Measurements from ENCODE around the gene ZFR2. TPM values are rescaled to one million over a fixed set of nuclear protein-coding genes. Genes with fewer than 3 reads are reported as not detected.

ZFR2 gene
- total and polyA plus RNA-seq, 2 experiments from 2014 or later, result not detected

DNA sequence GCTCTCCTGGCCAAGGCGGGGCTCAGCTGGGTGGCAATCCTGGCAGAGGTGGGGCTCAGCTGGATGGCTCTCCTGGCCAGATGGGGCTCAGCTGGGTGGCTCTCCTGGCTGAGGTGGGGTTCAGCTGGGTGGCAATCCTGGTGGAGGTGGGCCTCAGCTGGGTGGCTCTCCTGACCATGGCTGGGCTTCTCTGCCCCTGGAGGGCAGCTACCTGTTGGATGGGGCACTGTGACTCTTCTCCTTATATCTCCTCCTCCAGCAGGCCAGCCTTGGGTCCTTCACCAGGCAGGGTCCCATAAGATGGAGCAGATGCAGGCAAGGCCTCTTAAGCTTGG, 16.7 kb downstream of the ZFR2 start:
- TF ChIP-seq EZH2phosphoT487 (IDR thresholded peaks at IDR 0.05; ENCODE audit: insufficient read depth, low read depth) (no peak), EZH2 (IDR thresholded peaks at IDR 0.05; ENCODE audit: insufficient read depth, poor library complexity, severe bottlenecking) (no peak)
- Histone ChIP-seq H3K4me3 (no peak overlapping the region), H3K27ac (no peak overlapping the region), H3F3A (ENCODE audit: insufficient read depth) (no peaks in the 10 kb centered on the region), H3K9me2 (ENCODE audit: insufficient read depth) (no peaks in the 10 kb centered on the region), H3K9me3 (ENCODE audit: low read depth) (no peaks in the 10 kb centered on the region), H4K20me1 (ENCODE audit: insufficient read depth) (no peaks in the 10 kb centered on the region), H3K27me3 (replicated peaks; ENCODE audit: insufficient read depth) (0 out of 2 replicates have a peak, but pooled peaks cover 7% of the 10 kb centered on the region), H2AFZ (no peak overlapping the region), H3K79me2 (ENCODE audit: insufficient read depth) (no peaks in the 10 kb centered on the region), H3K4me1 (ENCODE audit: insufficient read depth) (no peaks in the 10 kb centered on the region), H3K36me3 (ENCODE audit: low read depth) (no peaks in the 10 kb centered on the region), H3K4me2 (ENCODE audit: unreplicated experiment) (no peak overlapping the region), H3K9ac (no peak overlapping the region)
- WGBS, 2 experiments (ENCODE audit: low coverage in 1 of 2, low lambda C conversion rate in 2 of 2, missing lambda C conversion rate in 2 of 2), result 89% methylated on average over 1 of the region's 1 CpG; no CpG with 5 or more reads in 1 of the 2 experiments
- in situ Hi-C loops (cut with MboI), result no loop called here
- DNase-seq, result no peak

DNA sequence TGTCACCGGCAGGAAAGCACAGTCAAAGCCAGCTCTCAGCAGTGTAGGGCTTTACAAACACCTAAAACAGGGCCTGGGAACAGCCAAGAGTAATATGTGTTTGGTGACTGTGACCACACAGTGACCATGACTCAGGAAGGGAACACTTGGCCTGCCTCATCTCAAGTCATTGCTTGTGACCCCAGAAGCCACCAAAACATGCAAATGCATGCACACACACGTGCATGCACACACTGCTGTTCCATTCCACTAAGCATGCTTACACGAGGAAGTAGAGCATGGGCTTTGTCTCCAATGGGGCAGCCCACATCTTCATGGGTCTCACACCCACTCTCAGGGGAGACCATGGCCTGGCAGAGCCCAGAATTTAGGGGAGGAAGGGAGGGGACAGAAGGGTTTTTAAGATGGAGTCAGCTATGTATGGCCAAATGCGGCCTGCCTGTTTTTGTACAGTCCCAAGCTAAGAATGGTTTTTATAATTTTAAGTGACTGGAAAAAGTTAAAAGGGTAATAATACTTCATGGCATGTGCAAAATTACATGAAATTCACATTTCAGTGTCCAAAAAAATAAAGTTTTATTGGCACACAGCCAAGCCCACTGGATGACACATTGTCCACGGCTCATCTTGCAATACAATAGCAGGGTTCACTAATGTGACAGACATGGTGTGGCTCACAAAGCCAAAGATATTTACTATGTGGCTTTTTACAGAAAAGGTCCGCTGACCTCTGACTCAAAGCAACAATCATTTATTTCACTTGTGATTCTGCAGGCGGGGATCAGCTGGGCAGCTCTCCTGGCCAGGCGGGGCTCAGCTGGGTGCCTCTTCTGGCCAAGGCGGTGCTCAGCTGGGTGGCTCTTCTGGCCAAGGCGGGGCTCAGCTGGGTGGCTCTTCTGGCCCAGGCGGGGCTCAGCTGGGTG, 17.3 kb downstream of the ZFR2 start:
- no peaks in the 10 kb centered on the region for H3K9me2 ChIP-seq (ENCODE audit: insufficient read depth)
- no peaks in the 10 kb centered on the region for H3K9me3 ChIP-seq (ENCODE audit: low read depth)
- TF ChIP-seq EZH2 (IDR thresholded peaks at IDR 0.05; ENCODE audit: insufficient read depth, poor library complexity, severe bottlenecking) (no peak), EZH2phosphoT487 (IDR thresholded peaks at IDR 0.05; ENCODE audit: insufficient read depth, low read depth) (no peak)
- H3K4me2 ChIP-seq (ENCODE audit: unreplicated experiment), result no peak overlapping the region
- no peaks in the 10 kb centered on the region for H3F3A ChIP-seq (ENCODE audit: insufficient read depth)
- no peak overlapping the region for H3K27ac ChIP-seq
- no peak overlapping the region for H2AFZ ChIP-seq
- in situ Hi-C loops (cut with MboI), result no loop called here
- no peaks in the 10 kb centered on the region for H3K4me1 ChIP-seq (ENCODE audit: insufficient read depth)
- H3K79me2 ChIP-seq (ENCODE audit: insufficient read depth), result no peaks in the 10 kb centered on the region
- no peak overlapping the region for H3K4me3 ChIP-seq
- no peaks in the 10 kb centered on the region for H4K20me1 ChIP-seq (ENCODE audit: insufficient read depth)
- WGBS, 2 experiments (ENCODE audit: low coverage in 1 of 2, low lambda C conversion rate in 2 of 2, missing lambda C conversion rate in 2 of 2), result 74 to 76% methylated on average over 10 to 11 of the region's 11 CpGs
- peaks cover 13% of the 10 kb centered on the region; the same call in 1 of the 2 replicates for H3K27me3 ChIP-seq (replicated peaks; ENCODE audit: insufficient read depth)
- H3K36me3 ChIP-seq (ENCODE audit: low read depth), result no peaks in the 10 kb centered on the region
- peak; percentile 8 for DNase-seq
- no peak overlapping the region for H3K9ac ChIP-seq

DNA sequence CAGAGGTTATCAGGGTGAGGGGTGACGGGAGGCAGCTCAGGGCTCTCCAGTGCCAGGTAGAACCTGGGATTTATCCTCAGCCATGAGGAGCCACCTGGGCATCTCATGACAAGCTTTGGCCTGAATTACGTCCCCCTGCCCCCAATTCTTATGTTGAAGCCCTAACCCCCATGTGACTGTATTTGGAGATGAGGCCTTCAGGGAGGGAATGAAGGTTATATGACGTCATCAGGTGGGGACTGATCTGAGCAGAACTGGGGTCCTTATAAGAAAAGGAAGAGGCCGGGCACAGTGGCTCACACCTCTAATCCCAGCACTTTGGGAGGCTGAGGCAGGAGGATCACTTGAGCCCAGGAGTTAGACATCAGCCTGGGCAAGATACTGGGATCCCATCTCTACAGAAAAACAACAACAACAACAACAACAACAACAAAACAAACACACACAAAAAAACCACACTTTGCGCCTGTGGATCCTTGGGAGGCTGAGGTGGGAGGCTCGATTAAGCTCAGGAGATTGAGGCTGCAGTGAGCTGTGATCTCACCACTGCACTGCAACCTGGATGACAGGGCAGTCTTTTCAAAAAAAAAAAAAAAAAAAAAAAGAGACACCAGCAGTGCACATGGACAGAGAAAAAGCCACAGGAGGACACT, 18.4 kb downstream of the ZFR2 start:
- no peaks in the 10 kb centered on the region for H3K4me1 ChIP-seq (ENCODE audit: insufficient read depth)
- in situ Hi-C loops (cut with MboI), result no loop called here
- no peak overlapping the region for H3K9ac ChIP-seq
- H3K4me3 ChIP-seq, result no peak overlapping the region
- H3K27ac ChIP-seq, result no peak overlapping the region
- no peaks in the 10 kb centered on the region for H3K9me3 ChIP-seq (ENCODE audit: low read depth)
- TF ChIP-seq EZH2phosphoT487 (IDR thresholded peaks at IDR 0.05; ENCODE audit: insufficient read depth, low read depth) (no peak), EZH2 (IDR thresholded peaks at IDR 0.05; ENCODE audit: insufficient read depth, poor library complexity, severe bottlenecking) (no peak)
- WGBS, 2 experiments (ENCODE audit: low coverage in 1 of 2, low lambda C conversion rate in 2 of 2, missing lambda C conversion rate in 2 of 2), result 58 to 62% methylated on average over 6 of the region's 6 CpGs
- H3K9me2 ChIP-seq (ENCODE audit: insufficient read depth), result no peaks in the 10 kb centered on the region
- no peak for DNase-seq
- no peak overlapping the region for H3K4me2 ChIP-seq (ENCODE audit: unreplicated experiment)
- no peaks in the 10 kb centered on the region for H3K36me3 ChIP-seq (ENCODE audit: low read depth)
- peaks cover 23% of the 10 kb centered on the region for H3K27me3 ChIP-seq (replicated peaks; ENCODE audit: insufficient read depth)
- no peaks in the 10 kb centered on the region for H3F3A ChIP-seq (ENCODE audit: insufficient read depth)
- no peak overlapping the region for H2AFZ ChIP-seq
- no peaks in the 10 kb centered on the region for H3K79me2 ChIP-seq (ENCODE audit: insufficient read depth)
- no peaks in the 10 kb centered on the region for H4K20me1 ChIP-seq (ENCODE audit: insufficient read depth)

DNA sequence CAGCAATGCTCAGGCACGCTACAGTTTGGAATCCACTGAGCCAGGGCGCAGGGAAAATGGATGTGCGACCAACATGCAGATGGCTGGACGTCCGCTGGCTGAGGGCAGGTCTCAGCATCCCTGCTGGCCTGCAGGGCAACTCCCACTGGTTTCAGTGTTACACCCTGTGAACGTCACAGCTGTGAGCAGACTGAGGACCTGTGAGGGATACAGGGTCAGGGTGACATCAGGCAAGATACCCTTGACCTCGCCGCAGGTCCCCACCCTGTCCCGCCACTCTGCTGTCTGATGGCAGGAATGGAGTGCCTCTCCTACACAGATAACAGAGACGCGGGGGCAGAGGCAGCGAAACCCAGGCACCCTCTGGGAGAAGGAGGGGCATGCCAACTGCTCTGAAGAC, 19.1 kb downstream of the ZFR2 start:
- DNase-seq, result no peak
- Histone ChIP-seq H4K20me1 (ENCODE audit: insufficient read depth) (no peaks in the 10 kb centered on the region), H3K9me2 (ENCODE audit: insufficient read depth) (no peaks in the 10 kb centered on the region), H3K4me2 (ENCODE audit: unreplicated experiment) (no peak overlapping the region), H2AFZ (no peak overlapping the region), H3K27me3 (replicated peaks; ENCODE audit: insufficient read depth) (peaks cover 29% of the 10 kb centered on the region), H3K9me3 (ENCODE audit: low read depth) (no peaks in the 10 kb centered on the region), H3K79me2 (ENCODE audit: insufficient read depth) (no peaks in the 10 kb centered on the region), H3F3A (ENCODE audit: insufficient read depth) (no peaks in the 10 kb centered on the region), H3K4me1 (ENCODE audit: insufficient read depth) (no peaks in the 10 kb centered on the region), H3K9ac (no peak overlapping the region), H3K4me3 (no peak overlapping the region), H3K36me3 (ENCODE audit: low read depth) (no peaks in the 10 kb centered on the region), H3K27ac (no peak overlapping the region)
- TF ChIP-seq EZH2 (IDR thresholded peaks at IDR 0.05; ENCODE audit: insufficient read depth, poor library complexity, severe bottlenecking) (no peak), EZH2phosphoT487 (IDR thresholded peaks at IDR 0.05; ENCODE audit: insufficient read depth, low read depth) (no peak)
- 63 to 68% methylated on average over 12 of the region's 12 CpGs for WGBS, 2 experiments (ENCODE audit: low coverage in 1 of 2, low lambda C conversion rate in 2 of 2, missing lambda C conversion rate in 2 of 2)
- in situ Hi-C loops (cut with MboI), result no loop called here

All from GM23248 (cell line).